SK-MEL-5 (cell line): ENCODE data around the gene STAT3. TPM values are rescaled to one million over a fixed set of nuclear protein-coding genes. Genes with fewer than 3 reads are reported as not detected.
"Not testable (repeated sequence)": the region's sequence is repeated elsewhere in the genome, so short reads cannot be mapped to it uniquely, and the experiment has no call there.

Experiments used
- DNase-seq: peaks from one replicate; pipeline ENCODE4 v3.0.0-alpha.2; 2016; ENCODE audit warnings: low read depth, low spot score
- in situ Hi-C: cut with HindIII; loops from 2 replicates; pipeline ENCODE4 v1.10.0; 2016; ENCODE audit warnings: low sequenced_read_pairs, high pct_unique_total_duplicates, low pct_unique_long_range_greater_than_20kb
- total RNA-seq: library from RNA; depleted of rRNA; stranded (reverse); fragments of >200 nt; shearing (Covaris generic); gene quantifications from 2 replicates; pipeline ENCODE4 v1.2.3, GENCODE V29; 2014

STAT3 gene
- total RNA-seq, 1 experiment from 2014 or later: 99.5 TPM

GRCh38 chr17:42411905-42412679, 23.9 kb upstream of the STAT3 start:
- in situ Hi-C loops: no loop called here
- no peak for DNase-seq

GRCh38 chr17:42411361-42411760, 23.1 kb upstream of the STAT3 start:
- in situ Hi-C loops: no loop called here
- DNase-seq: no peak

- in situ Hi-C loops: no loop called here
- DNase-seq: no peak
These were observed 22.1 kb upstream of the STAT3 start for GRCh38 chr17:42410319-42410685.

- peak; percentile 46 for DNase-seq
- in situ Hi-C loops: no loop called here
These were observed 21.5 kb upstream of the STAT3 start for GRCh38 chr17:42409523-42410318.

GRCh38 chr17:42408061-42408460, 19.8 kb upstream of the STAT3 start:
- DNase-seq: peak; percentile 37

GRCh38 chr17:42407289-42407836, 19.1 kb upstream of the STAT3 start:
- peak; percentile 81 for DNase-seq
- in situ Hi-C loops: no loop called here

More at GRCh38 chr17:42408061-42408460, 19.8 kb upstream of the STAT3 start:
- in situ Hi-C loops: no loop called here

- no peak for DNase-seq
- in situ Hi-C loops: no loop called here
These were observed 18.5 kb upstream of the STAT3 start for GRCh38 chr17:42406615-42407288.

- peak; percentile 80 for DNase-seq
- in situ Hi-C loops: no loop called here
These were observed 17.8 kb upstream of the STAT3 start for GRCh38 chr17:42405963-42406495.

GRCh38 chr17:42405076-42405475, 16.8 kb upstream of the STAT3 start:
- DNase-seq: no peak
- in situ Hi-C loops: no loop called here

GRCh38 chr17:42404326-42405055, 16.2 kb upstream of the STAT3 start:
- in situ Hi-C loops: no loop called here
- DNase-seq: no peak

- DNase-seq: peak; percentile 58
- in situ Hi-C loops: no loop called here
These were observed 14.9 kb upstream of the STAT3 start for GRCh38 chr17:42403150-42403549.

GRCh38 chr17:42402117-42402516, 13.9 kb upstream of the STAT3 start:
- in situ Hi-C loops: no loop called here
- DNase-seq: no peak

GRCh38 chr17:42400844-42401375, 12.7 kb upstream of the STAT3 start:
- in situ Hi-C loops, DNase-seq: not testable (repeated sequence)

- DNase-seq: no peak
- in situ Hi-C loops: no loop called here
These were observed 12.0 kb upstream of the STAT3 start for GRCh38 chr17:42399948-42400843.

- in situ Hi-C loops: no loop called here
- DNase-seq: no peak
These were observed 10.9 kb upstream of the STAT3 start for GRCh38 chr17:42399121-42399520.

- in situ Hi-C loops, DNase-seq: not testable (repeated sequence)
These were observed 7.4 kb upstream of the STAT3 start for GRCh38 chr17:42395601-42396000.
